HG02938 (cell line): Measurements from ENCODE around the gene PRAMEF9.
"Not testable (repeated sequence)": the region's sequence is repeated elsewhere in the genome, so short reads cannot be mapped to it uniquely, and the experiment has no call there.

ENCODE experiments used
- ATAC-seq: cut with Tn5 transposase; IDR thresholded peaks from one replicate; pipeline ENCODE4 v1.9.1; 2021; ENCODE audit warnings: mild to moderate bottlenecking, moderate library complexity; ENCODE audit not compliant: unreplicated experiment

The PRAMEF9 gene

DNA sequence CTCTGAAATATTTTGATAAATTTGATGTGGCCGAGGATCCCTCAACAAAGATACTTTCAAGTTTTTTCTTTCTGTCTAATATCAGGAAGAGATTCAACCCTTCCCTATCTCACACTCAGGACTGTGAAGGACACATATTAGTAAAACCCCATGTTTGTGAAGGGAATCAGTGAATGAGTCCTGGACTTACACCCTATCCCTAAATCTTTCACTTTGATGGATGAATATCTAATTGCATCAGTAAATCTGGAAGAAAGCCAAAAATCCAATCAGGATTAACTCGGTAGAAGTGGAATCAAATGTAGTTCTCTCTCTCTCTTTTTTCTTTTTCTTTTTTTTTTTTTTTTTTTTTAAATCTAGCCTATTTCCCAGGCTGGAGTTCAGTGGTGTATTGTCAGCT lies at the start of gene PRAMEF9:
Gene PRAMEF9 (plus strand): TSS at position 301 of the 400 bp plus-strand sequence. CDS start 3,433 bp downstream, outside the sequence.
- not testable (repeated sequence) for ATAC-seq

DNA sequence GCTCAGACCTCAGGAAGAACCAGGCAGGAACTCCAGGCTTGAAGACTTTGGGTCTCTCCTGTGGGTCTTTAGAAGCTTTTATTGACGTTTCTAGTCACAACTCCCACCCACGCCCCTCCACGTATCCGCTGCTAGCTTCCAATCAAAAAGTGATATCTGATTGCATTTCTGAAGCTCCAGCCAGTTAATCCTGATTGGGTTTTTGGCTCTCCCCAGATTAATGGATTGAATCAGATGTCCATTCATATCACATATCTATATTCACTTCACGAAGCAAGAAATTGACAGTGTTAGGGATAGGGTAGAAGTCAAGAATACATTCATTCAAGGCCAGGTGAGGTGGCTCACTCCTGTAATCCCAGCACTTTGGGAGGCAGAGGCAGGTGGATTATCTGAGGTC lies 15.7 kb upstream of the PRAMEF9 start, which contains the start of gene PRAMEF26:
Gene PRAMEF26 (minus strand): TSS at position 101 of the 400 bp plus-strand sequence. CDS start 2,914 bp downstream, outside the sequence.
- not testable (repeated sequence) for ATAC-seq

DNA sequence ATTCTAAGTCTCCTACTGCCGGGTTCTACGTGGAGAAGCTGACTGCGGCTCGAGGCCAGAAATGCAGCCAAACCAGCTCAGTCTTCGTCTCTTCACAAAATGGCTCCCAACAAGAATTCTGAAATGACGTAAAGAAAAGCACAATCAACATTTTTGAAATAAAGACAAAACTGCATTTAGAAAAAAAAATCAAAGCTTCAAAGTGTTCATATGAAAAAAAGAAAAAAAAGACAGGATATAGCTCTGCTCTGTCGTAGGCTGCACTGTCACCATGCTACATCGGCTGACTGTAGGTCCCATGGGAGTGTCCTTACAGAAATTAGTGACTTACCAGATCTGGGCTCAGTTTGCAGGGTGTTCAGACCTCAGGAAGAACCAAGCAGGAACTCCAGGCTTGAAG lies 6.1 kb upstream of the PRAMEF9 start, which contains the start of gene HNRNPCL4:
Gene HNRNPCL4 (minus strand): TSS at position 101 of the 400 bp plus-strand sequence. CDS start 164 bp downstream, outside the sequence.
- not testable (repeated sequence) for ATAC-seq

DNA sequence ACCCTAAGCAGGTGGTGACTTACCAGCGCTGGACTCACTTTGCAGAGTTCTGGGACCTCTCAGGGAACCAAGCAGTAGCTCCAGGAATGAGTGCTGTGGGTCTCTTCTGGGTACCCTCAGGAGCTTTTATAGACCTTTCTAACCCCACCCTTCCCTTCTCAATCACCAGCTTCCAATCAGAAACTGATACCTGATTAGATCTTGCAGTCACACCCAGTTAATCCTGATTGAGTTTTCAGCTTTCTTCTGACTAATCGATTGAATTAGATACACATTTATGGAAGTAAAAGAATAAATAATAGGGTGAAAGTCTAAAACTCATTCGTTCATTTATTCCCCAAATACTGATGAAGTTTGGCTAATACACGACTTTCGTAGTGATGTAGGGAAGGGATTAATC lies 29.7 kb downstream of the PRAMEF9 start, which contains the start of gene PRAMEF13:
Gene PRAMEF13 (minus strand): TSS at position 101 of the 400 bp plus-strand sequence. CDS start 1,820 bp downstream, outside the sequence.
- not testable (repeated sequence) for ATAC-seq

DNA sequence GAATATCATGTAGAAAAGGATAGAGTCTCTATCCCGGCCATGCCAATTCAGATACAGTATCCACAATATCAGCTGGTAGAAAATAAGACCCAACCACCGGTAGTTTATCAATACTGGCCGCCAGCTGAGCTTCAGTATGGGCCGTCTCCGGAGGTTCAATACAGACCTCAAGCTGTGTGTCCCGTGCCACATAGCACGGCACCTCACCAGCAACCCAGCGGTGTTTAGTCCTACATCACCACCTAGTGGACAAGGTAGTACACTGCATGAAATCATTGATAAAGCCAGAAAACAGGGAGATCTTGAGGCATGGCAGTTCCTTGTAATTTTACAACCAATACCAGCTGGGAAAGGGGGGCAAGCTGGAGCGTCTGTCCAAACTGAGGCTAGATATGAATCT lies 37.1 kb downstream of the PRAMEF9 start:
- not testable (repeated sequence) for ATAC-seq

DNA sequence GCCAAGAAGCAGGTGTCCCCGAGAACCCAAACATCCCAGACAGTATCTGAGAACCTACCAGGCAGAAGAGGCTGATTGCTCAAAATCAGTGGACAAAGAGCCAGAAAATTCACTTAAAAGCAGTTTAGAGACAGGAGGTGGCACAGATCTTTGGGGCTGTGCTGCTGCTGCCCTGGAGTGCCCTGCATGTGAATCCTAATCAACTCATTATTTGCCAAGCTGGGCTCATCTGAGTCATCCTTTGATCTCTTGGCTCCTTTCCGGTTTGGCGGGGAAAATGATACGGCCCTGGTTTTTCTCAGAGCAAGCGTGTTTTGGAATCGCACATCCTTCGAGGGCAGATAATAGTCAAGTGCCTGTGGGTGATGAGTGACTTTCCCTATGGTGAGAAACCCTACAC lies 45.0 kb downstream of the PRAMEF9 start:
- not testable (repeated sequence) for ATAC-seq

DNA sequence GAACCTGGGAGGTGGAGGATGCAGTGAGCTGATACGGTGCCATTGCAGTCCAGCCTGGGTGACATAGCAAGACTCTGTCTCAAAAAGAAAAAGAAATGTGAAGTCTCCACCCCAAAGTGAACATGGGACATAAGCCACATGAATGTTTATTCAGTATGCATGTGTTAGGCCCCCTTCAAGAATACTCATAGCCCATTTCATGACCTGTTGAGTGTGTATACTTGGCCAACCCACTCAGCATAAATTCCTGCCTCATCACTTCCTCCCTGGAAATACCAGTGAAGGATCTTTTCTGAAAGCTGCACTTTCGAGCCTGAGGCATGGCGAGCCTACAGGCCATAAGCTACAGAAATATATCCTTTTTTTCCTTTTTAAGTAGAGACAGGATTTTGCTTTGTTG lies 47.6 kb downstream of the PRAMEF9 start:
- not testable (repeated sequence) for ATAC-seq

DNA sequence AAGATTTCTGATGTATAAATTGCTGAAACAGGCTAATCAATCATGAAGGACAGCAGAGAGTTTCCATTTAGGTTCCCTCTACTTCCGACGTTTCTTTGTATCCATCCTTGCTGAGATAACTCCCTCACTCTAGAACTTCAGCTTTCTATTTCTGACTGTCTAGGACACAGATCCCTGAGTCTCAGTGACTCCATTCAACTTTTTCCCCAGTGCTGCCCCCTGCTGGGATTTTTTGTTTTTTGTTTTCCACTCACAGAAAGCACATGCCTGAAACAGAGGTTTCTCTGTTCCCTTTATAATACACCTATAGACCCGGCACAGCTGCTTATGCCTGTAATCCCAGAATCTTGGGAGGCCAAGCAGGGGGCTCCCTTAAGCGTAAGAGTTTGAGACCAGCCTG lies 51.1 kb downstream of the PRAMEF9 start:
- not testable (repeated sequence) for ATAC-seq

DNA sequence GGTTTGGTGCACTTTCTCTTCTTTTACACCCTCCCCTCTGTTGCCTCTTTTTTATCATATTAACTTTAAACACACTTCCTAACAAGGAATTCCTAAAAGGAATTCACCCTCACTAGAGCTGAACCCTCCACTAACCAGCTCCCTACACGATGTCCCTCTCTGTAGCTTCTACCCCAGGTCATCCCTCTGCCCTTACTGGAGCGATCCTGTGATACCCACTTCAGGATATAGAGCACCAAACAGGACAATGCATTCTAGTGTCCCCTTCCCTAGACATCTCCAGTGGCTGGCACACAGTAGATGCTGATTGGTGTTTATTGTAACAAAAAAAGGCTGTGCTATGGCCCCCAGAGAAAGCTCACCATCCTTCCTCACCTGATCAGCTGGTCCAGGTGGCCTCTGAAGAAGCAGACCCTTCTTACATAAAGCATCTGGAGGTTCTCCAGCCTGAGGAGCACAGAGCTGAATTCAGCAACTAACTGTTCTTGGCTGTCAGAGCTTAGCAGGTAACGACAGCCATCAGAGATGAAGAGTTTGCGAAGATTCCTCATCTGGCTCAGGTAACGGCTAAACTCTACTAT lies 52.9 kb downstream of the PRAMEF9 start:
- ATAC-seq: no peak

DNA sequence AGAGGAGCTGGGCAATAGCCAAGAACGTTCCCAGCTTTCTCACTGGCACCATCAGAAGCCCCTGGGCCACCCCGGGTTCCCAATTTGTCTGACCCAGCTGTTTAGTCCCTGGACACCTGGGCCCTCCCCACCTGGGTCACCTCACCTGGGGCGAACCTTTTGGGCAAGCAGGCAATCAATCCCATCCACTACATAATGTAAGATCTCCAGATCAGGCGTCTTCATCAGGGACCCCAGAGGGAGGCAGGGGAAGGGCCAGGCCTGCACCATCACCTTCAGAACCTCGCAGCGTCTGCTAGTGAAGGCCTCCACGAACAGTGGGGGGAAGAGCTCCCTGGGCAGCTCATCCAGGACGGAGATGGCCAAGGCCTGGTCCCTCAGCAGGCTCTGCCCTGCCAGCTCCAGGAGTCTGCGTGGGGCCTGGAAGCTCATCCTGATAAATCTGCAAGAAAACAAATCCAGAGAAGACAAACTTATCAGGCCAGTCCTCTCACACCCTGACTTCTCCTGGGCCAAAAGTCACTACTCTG lies 54.1 kb downstream of the PRAMEF9 start, which contains the start of gene PRAMEF18:
Gene PRAMEF18 (minus strand): TSS at position 480 of the 530 bp plus-strand sequence. CDS start 48 bp downstream, at position 432.
- ATAC-seq: not testable (repeated sequence)

DNA sequence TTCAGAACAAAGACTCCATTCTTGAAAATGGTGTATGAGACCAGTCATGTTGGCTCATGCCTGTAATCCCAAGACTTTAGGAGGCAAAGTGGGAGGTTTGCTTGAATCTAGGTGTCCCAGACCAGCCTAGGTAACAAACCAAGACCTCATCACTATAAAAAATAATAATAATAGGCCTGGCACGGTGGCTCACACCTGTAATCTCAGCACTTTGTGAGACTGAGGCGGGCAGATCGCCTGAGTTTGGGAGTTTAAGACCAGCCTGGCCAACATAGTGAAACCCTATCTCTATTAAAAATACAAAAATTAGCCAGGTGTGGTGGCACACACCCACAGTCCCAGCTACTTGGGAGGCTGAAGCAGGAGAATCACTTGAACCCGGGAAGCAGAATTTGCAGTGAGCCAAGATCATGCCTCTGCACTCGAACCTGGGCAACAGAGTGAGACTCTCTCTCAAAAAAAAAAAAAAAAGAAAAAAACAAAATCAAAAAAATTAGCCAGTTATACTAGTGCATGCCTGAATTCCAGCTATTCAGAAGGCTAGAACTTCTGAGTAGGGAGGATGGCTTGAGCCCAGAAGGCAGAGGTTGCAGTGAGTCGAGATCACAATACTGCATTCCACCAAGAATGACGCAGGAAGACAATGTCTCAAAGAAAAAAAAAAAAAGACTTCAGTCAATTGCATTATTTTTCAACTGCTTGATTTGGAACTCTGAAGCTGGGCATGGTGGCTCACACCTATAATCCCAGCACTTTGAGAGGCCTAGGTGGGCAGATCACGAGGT lies 55.8 kb downstream of the PRAMEF9 start:
- ATAC-seq: not testable (repeated sequence)

DNA sequence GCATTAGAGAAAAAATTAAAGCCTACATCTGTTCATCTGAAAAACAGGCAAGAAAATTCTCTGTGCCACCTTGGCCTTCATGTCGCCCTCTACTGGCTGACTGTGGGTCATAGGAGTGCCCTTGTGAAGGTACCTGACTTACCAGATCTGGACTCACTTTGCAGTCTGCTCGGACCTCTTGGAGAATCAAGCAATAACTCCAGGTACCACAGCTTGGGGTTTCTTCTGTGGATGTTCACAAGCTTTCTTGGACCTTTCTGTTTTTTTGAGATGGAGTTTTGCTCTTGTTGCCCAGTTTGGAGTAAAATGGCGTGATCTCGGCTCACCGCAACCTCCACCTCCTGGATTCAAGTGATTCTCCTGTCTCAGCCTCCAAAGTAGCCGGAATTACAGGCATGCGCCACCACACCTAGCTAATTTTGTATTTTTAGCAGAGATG lies 56.7 kb downstream of the PRAMEF9 start:
- ATAC-seq: no peak
